ENCODE results near the gene UNC50.
"Not testable (repeated sequence)": the region's sequence is repeated elsewhere in the genome, so short reads cannot be mapped to it uniquely, and the experiment has no call there.

UNC50 gene

DNA sequence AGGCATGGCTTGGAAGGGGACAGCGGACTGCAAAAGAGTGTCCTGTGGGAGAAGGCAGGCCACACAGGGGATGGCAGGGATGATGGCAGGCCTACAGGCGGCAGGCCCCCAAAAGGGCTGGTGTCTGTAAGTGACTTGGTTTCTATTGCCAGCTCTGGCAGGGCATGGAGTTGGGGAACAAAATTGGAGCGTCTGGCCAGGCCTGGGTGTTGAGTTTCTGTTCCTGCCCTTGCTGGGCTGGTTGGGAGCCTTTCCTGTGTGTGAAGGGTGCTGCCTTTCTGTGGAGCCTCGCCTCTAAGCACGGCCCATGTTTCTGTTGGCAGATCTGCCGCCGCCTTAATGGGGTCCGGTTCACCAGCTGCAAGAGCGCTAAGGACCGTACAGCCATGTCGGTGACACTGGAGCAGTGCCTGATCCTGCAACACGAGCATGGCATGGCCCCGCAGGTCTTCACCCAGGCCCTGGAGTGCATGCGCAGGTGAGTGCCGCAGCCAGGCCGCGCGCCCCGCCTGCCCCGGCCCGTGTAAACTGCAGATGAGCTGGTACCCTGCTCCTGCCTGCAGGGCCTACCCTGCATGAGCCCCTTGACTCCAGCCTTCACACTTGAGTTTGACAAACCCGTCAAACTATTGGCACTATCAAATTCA, 31.6 kb upstream of the UNC50 start:
- no peak for DNase-seq (ENCODE audit: low spot score)

DNA sequence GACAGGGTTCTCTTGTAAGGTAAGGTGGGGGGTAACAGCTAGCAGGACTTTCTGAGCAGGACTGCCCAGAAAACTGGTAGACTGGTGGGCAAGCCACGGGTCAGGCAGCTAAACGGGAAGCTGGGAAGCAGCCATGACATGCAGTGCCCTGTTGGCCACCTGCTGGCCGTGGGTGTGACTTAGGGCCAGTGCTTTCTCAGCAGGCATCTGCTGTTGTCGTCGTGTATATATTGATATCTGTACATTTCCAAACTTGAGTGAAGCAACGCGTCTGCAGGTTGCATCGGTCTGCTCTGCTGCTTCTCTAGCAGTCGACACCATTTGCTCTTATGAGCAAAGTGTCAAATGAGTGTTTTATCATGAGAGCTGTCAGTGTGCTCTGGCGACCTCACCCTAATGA, 31.1 kb upstream of the UNC50 start:
- no peak for DNase-seq (ENCODE audit: low spot score)

DNA sequence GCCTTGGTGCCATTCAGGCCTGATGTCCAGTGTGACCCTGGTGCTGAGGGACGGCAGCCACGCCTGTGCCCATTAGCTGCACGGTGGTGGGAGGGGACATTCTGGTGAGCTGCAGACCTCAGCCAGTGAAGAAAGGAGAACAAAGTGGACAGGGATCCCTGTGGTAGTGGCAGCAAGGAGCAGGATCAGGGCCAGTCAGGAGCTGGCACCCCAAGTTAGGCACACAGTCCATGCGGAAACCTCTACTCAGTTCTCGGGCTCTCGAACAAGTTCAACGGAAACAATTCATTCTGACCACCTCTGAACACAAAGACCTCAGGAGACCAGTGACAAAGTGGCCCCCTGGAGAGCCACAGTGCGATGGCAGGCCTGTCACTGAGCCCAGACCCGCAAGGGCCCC, 30.2 kb upstream of the UNC50 start:
- no peak for DNase-seq (ENCODE audit: low spot score)

DNA sequence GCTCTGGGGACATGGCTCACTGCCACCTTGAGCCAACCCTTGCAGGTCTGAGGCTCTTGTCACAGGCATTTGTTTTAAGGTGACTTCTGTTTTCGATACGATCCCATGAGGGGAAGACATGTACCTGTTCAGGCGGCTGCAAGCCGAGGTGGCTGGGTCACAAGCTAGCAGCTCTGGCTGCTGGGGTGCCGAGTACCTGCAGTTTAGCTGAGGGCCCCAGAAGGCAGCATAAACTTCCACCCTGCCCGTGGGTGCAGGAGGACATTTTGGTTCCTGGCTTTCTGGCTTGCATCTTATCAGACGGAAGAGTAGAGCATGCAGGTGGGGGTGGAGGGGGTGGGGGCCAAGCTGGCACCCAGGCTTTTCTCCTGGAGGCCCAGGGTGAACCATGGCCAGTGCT, 28.5 kb upstream of the UNC50 start:
- DNase-seq (ENCODE audit: low spot score), result no peak

DNA sequence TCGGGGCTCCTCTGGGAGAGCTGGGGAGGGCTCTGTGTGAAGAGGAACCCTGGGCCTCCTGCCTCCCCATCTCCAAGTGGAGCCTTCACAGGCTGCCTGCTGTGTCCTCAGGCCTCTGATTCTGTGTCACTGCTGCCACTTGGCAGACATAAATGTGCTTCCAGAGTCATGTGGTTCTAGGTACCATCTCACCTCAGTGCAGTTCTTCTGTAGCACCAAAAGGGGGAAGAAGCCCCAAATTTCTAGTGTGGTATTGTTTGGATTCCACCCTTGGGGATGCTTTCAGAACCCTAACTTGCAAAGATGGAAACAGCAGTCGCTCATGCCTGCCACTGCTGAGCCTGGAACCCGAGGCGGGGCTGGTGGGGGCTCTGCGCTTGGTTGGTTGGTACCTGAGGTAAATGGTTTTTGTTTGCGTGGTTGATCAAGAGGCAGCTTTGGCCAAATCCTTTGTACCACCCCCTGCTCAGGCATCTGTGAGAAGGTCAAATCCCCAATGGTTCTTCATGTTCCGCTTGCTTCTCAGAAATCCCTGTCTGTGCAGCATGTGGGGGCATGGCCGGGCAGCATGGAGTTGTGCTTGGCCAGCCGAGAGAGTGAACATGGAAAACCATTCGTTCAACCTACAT, 27.6 kb upstream of the UNC50 start:
- no peak for DNase-seq (ENCODE audit: low spot score)

DNA sequence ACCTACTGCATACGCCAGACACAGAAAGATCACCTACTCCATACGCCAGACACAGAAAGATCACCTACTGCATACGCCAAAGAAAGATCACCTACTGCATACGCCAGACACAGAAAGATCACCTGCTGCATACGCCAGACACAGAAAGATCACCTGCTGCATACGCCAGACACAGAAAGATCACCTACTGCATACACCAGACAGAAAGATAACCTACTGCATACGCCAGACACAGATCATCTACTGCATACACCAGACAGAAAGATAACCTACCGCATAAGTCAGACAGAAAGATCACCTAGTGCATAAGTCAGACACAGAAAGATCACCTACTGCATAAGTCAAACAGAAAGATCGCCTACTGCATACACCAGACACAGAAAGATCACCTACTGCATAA, 25.9 kb upstream of the UNC50 start:
- no peak for DNase-seq (ENCODE audit: low spot score)

DNA sequence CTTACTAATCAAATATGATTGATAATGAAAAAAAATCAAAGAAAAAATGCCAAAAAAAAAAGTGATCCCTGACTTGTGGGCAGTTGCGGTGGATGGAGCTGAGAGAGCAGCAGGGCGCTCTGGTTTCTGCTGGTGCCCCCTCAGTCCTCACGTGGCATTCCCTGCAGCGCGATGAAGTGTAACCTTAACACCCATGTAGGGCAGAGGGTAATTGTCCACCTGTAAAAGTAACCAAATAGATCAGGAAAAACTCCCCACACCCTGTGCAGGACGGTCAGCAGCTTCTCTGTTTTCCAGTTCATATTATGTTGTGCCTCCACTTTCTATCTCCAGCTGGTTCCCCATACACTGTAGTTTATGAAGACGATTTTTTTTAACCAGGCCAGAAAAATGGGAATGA, 25.1 kb upstream of the UNC50 start:
- DNase-seq (ENCODE audit: low spot score), result no peak

DNA sequence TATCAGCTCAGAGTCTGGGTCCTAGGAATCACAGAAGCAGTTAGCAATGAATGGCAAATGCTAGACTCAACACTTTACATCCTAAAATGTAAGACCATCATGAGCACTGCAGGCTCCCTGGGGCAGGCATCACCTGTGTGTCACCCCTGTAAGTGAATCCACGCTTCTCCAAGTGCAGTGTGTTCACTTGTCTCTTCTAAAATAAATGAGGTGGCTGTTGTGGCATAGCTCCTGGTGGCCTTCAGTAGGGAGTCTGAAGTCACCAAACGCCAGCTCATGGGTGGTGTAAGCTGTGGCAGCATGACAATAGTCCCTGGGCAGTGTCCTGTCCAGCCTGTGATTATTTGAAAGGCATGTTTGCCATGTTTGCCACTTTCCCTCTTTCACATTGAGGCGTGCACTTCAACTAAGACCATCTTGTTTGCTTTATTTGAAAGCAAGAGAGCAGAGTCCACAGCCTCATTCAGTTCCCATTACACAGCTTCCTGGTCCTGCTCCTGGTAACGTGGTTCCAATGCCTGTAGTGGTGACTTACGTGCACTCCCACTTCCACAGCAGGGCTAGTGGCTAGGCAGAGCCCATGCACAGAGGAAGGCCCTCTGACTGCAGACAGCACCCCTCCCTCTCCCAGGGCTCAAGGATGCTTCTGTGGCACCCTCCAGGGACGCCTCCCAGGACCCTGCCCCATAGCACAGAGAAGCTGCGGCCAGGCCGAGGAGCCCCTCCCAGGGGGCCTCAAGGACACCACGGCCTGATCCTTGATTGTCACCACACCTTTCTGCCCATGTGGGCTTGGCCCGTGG, 24.4 kb upstream of the UNC50 start:
- no peak for DNase-seq (ENCODE audit: low spot score)

DNA sequence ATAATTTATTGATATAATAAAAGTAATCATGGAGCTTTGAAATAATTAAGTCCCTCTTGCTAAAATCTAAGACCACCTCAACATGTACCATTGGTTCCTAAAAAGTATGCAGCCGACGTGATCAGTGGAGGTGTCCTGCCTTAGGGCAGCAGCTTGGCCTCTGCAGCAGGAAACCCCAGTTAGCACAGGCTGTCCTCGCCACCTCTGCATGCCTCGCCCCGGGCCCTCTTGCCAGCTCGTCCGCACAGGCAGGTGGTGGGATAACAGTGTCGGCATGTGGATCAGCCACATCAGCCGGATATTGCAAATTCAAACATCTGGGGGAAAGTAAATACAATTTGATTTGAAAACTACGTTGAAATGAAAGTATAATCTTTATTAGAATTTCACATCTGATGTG, 23.0 kb upstream of the UNC50 start:
- DNase-seq (ENCODE audit: low spot score), result no peak

DNA sequence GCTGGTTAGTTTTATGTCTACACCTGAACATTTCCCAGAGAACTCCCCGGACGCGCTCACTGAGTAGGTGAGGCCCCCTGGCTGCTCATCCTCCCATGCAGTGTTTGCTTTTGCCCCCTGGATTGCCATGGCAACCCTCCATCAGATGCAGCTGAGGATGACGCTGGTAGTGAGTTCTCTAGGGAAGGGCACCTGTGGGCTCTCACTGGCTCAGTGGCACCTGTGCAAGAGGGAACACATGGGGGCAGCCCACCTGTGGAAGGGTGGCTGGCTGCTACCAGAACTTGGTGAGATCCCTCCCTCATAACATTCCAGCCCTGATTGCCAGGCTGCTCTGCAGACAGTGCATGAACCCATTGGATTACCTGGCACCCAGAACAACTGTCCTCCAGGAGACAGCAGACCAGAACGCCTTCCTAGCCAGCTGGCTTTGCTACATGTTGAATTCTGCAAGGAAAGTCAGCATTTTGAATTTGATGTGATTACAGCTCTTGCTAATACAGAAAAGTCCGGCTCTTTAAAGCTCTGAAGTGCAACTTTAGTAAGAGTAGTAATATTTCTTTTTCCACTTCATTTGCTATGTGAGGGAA, 21.7 kb upstream of the UNC50 start:
- DNase-seq (ENCODE audit: low spot score), result no peak

DNA sequence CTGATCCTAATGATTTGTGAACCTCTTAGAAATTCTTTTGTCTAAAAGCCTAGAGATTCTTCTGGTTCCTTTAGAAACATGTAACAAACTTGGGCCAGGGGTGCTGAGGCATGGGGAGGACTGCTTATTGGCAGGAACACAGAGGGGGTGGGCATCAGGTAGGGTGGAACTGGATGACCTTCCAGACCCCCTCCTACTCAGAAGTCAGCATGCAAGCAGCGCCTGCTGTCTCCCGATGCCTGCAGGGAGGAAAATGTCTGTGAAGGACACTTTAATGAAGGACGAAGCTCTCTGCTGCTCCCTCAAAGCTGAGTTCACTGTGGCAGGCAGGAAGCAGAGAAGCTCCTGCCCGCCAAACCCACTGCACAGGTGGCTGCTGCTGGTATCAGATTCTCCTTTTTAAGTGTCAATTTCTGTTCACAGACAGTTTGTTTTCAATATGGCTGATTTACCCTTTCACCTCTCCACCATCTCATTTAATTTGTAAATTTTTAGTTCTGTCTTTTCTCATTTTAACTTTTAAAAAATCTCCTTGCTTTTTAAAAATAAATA, 19.4 kb upstream of the UNC50 start:
- no peak for DNase-seq (ENCODE audit: low spot score)

DNA sequence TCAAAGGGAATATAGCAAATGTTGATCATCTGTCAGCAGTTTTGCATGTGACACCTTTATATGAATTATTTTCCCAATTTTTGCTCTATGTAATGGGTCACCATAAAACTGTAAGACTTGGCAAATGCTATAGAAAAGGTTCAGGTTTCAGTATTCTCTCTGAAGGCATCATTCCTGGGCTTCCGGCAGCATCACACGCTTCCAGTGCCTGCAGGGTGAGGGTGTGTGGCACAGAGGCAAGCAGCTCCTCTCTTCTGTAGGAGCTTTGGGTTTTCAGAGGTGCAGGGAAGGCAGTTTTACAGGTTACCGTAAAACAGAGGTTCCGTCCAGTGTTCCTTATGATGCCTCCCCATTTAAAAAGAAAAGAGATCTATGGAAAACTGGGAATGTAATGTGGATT, 18.9 kb upstream of the UNC50 start:
- DNase-seq (ENCODE audit: low spot score), result no peak

DNA sequence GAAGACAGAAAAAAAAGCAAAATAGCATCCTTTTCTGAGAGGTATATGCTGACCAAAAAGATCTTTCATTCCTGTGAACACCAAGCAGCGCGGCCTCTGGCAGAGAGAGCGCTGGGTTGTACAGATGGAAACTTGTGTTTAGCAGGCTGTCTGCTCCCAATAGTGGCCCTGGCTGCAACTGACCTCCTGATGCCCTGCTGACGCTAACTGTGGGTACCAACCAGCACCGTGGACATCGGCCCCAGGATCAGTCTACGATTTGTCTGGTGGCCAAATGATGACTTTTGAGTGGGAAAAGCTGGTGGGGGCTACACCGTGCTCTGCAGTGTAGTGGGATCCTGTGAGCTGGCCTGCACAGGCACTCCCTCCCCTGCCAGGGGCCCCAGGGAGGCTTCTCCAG, 15.8 kb upstream of the UNC50 start:
- DNase-seq (ENCODE audit: low spot score), result no peak

DNA sequence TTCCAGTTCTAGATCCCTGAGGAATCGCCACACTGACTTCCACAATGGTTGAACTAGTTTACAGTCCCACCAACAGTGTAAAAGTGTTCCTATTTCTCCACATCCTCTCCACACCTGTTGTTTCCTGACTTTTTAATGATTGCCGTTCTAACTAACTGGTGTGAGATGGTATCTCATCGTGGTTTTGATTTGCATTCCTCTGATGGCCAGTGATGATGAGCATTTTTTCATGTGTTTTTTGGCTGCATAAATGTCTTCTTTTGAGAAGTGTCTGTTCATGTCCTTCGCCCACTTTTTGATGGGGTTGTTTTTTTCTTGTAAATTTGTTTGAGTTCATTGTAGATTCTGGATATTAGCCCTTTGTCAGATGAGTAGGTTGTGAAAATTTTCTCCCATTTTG, 13.7 kb upstream of the UNC50 start:
- DNase-seq (ENCODE audit: low spot score), result not testable (repeated sequence)

DNA sequence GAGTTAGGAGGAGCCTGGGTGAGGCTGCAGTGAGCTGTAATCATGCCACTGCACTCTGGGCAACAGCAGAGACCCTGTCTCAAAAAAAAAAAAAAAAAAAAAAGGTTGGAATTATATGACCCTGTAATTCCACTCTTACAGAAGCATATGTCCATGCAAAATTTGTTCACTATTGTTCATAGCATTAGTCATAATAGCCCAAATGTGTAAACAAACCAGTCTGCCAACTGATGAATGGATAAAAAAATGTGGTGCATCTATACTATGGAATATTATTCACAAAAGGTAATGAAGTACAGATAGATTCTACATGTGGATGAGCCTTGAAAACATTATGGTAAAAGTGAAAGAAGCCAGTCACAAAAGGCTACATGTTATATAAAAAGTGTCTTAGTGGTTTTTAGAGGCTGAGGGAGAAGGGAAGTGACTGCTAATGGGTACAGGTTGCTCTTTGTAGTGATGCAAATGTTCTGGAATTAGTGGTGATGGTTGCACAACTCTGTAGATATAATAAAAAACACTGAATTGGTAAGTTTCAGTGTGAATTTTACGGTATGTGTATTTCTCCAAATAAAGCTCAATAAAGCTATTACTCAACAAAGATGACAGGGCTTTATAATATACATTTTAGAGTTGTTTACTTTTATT, 9.5 kb upstream of the UNC50 start:
- DNase-seq (ENCODE audit: low spot score), result no peak

DNA sequence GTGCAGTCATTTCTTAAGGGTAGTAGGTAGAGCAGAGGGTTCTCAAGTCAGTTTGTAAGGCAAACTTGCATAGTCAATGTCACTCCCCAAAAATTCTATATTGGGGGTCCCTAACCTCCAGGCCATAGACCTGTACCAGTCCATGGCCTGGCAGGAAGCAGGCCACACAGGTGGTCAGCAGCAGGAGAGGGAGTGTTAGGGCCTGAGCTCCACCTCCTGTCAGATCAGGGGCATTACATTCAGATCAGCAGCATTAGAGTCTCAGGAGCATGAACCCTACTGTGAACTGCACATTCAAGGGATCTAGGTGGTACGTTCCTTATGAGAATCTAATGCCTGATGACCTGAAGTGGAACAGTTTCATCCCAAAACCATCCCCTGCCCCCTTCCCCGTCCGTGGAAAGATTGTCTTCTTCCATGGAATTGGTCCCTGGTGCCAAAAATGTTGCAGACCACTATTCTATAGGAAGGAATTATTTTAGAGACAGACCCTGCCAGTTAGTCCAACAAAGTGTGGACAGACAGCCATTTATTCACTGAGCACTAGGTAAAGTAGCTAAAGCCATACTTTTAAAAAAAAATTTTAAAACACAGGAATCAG, 6.8 kb upstream of the UNC50 start:
- DNase-seq (ENCODE audit: low spot score), result peak; percentile 29

DNA sequence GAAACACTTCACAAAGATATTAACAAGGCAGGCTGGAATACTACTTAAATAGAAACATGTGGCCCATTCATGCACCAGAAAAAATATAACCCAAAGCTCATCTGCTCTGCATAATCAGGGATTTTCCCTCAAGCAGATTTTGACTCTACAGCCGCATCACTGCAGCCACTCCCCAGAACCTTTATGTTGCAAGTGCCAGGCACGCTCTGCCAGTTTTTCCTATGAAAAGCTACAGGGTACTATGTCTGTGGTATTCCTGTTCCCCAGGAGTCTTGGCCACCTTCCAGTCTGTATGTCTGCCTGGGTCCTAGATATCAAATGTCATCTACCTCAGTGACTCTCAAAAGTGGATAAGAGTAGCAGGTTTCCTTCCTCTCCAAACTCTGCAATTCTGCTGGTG, 3.8 kb upstream of the UNC50 start:
- no peak for DNase-seq (ENCODE audit: low spot score)

DNA sequence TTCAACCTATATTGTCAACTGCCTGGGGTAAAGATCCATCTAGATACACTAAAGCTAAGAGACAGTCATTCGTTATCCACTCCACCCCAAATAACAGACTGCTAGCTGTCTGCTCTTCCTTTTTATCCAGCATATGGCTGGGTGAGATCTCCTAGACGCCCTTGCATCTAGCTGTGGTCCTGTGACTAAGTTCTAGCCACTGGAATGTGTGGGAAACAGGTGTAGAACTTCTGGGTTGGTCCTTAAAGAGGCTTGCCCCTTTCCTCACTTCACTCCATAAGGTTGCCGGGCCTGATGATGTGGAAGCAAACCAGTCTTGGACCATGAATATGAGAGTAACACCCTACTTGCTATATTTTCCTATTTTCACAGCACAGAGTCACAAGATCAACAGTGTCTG, 3.3 kb upstream of the UNC50 start:
- no peak for DNase-seq (ENCODE audit: low spot score)

DNA sequence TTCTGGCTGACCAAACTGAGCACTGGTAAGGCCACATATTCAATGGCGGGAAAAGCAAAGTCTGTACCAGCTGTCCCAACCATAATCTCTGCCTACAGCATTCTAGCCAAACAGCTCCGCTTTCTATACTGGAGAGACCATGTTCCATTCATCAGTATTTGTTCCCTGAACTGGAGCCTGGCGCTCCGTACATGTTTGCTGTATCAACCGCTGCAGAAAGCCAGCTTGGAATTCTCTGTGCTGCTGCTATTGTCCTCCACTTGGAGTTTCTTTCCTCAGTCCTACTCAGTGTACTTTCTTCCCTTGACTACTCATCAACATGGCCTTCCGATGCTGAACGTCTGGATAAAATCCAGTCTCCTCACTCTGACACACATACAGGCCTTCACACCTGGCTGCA, 2.0 kb upstream of the UNC50 start:
- DNase-seq (ENCODE audit: low spot score), result no peak

DNA sequence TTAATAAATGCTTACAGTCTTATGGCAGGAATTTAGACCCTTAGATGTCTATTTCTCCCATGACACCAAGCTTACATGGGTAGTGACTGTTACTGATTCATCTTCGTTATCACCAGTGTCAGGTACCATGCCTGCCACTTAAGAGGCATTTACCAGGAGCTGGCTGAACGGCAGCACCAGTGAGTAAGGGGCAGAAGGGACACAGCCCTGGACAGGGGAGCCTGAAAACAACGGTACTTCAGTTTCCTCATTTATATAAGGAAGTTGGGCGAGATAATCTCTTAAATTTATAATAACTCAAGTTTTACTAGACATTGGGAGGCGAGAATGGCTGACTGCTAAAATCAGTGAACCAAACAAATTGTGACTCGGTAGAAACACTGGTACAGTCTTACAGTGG, 1.3 kb upstream of the UNC50 start:
- no peak for DNase-seq (ENCODE audit: low spot score)

DNA sequence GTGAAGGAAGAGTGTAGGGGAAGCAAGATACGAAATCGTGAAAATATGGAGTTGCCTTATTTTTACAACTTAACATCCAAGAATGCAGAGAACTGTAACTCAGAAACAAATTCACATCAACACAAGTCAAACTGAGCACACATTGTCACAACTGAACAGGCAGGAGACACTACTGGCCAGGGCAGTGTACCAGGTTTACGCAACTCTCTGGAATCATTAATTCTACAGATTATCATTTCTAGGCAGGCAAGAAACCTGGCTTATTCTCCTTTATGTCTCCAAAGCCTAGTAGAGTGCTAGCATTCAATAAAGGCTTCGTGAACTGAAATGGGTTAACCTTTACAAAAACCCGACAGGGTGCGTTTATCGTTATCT, 661 bp upstream of the UNC50 start:
- DNase-seq (ENCODE audit: low spot score), result peak; percentile 2
